OCI-M1 (cell line): ENCODE measurements around the gene PTTG1IP.
"Not testable (repeated sequence)": the region's sequence is repeated elsewhere in the genome, so short reads cannot be mapped to it uniquely, and the experiment has no call there.

ENCODE experiments used
- DNase-seq: peaks from one replicate; lab custom pipeline; 2025; lab: John Stamatoyannopoulos, UW

PTTG1IP gene

GRCh38 chr21:44842721-44843445 is 30.6 kb downstream of the PTTG1IP start:
- no peak for DNase-seq

DNA sequence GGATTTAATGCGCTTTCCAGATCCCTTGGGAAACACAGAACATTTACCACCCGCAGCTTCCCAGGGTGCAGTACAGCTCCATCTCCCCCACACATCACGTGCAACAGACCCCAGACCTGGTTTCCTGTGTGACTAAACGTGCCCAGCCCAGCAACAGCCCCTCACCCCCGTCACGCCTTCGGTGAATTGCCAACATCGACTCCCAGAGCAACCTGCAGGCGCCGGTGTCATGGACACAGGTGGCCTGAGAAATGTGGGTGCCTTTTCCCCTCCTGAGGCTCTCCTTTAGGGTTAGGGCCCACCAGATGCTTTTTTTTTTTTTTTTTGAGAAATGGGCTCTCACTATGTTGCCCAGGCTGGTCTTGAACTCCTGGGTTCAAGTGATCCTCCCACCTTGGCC is 31.4 kb downstream of the PTTG1IP start:
- DNase-seq: no peak

- DNase-seq: no peak
These were observed 32.7 kb downstream of the PTTG1IP start for GRCh38 chr21:44840771-44841170.

DNA sequence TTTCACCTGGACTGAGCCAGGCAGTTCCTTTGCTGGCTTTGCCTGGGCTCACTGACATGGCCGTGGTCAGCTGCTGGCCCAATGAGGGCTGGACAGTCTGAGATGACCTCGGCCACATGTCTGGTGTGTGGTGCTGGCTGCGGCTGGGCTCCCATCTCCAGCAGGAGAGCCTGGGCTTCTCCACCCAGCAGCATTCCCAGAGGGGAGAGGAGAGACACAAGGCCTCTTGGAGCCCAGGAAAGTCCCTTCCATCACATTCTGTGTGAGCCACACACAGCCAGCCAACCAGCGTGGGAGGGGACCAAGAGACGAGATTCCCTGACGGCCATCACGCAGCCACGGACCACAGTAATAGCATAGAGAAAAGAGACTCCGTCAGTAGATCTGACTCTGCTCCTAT is 34.5 kb downstream of the PTTG1IP start:
- no peak for DNase-seq

- no peak for DNase-seq
These were observed 35.2 kb downstream of the PTTG1IP start for GRCh38 chr21:44838039-44838895.

DNA sequence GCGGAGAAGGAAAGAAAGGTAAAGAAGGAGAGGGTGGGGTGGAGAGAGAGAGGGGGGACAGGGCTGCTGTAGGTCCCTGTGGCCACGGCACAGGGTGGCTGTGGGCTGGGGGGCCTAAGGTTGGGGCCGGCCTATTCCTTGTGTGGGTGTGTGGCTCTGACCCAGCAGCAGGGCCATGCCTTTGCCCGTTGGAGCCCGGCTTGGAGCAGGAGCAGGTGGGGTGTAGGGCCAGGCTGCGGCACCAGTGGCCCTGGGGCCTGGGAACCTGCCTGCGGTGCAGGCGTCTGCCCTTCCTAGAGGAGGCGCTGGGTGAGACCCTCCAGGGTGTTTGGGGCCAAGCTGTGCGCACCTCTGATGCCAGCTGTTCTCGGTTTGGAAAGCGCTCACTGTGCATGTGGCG is 36.0 kb downstream of the PTTG1IP start:
- DNase-seq: no peak

DNA sequence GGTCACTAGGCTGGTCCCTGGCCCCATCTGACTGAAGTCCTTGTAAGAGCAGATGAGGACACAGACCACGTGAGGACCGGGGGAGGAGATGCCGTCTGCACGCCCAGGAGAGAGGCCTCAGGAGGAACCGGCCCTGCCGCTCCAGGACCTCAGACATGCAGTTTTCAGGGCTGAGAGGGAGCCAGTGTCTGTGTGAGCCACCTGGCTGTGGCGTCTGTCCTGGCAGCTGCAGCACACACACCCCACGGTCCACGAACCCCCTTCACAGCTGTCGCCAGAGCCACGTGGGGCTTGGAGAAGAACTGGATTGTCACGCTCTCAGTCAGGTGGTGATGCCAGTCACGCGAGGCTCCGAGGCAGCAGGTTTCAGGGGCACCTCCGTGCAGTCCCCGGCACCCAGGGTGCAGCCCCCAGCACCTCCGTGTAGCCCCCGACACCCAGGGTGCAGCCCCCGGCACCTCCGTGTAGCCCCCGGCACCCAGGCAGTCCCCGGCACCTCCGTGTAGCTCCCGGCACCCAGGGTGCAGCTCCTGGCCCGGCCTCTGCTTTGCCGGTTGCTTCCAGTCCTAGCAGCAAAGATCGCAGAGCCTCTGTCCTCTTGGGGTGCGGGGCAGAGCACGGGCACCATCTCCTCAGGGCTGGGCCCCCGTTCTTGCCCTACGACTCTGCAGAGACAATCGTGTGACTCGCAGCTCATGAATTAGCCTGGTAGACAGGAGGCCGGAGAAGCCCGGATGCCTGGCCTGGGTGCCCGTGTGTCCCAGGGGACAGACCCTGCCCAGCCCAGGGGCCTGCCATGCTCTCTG is 36.6 kb downstream of the PTTG1IP start:
- peak; percentile 88 for DNase-seq

DNA sequence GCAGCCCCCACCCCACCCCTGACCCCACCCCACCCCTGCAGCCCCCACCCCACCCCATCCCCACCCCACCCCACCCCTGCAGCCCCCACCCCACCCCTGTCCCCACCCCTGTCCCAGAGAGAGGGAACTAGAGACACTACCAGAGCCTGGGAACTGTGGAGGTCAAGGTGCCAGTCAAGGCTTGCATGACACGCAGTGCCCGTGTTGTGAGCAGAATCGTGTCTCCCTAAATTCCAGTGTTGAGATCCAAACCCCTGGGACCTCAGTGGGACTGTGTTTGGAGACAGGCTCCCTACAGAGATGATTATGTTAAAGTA is 37.2 kb downstream of the PTTG1IP start:
- no peak for DNase-seq

- no peak for DNase-seq
These were observed 37.9 kb downstream of the PTTG1IP start for GRCh38 chr21:44835647-44835973.

DNA sequence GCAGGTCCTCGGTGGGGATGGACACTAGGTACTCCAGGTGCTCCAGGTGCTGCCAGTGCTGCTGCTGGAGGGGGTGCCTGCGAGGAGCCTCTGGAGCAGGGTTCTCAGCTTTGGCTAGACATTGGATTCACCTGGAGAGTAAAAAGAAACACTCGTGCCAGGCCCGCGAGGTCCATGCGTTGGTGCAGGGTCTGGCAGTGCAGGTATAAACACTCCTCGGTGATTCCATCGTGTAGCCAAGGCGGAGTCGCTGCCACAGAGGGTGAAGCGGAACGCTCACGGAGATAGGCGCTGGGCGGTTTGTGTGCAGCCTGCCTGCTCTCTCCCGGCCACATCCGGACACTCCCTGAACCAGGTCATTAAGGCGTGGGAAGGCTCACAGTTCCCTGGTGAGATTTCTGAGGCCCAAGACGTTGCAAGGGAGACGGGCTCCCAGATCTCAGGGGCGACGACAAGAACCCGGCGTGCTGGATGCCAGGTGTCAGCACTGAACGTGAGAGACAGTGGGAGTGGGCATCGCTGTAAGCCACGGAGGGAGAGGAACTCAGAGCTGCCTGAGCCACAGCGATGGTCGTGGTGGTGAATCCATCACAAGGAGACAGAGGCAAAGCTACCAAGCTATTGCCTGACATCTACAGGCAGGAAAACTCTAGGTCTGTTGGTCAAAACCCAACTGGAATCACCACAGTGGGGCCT is 38.4 kb downstream of the PTTG1IP start:
- no peak for DNase-seq

GRCh38 chr21:44834231-44834950 is 39.1 kb downstream of the PTTG1IP start:
- no peak for DNase-seq

- DNase-seq: no peak
These were observed 39.8 kb downstream of the PTTG1IP start for GRCh38 chr21:44833663-44834062.

GRCh38 chr21:44832516-44833255 is 40.8 kb downstream of the PTTG1IP start:
- not testable (repeated sequence) for DNase-seq

- DNase-seq: peak; percentile 76
These were observed 42.1 kb downstream of the PTTG1IP start for GRCh38 chr21:44831227-44831860.

- no peak for DNase-seq
These were observed 43.9 kb downstream of the PTTG1IP start for GRCh38 chr21:44829507-44830092.

DNA sequence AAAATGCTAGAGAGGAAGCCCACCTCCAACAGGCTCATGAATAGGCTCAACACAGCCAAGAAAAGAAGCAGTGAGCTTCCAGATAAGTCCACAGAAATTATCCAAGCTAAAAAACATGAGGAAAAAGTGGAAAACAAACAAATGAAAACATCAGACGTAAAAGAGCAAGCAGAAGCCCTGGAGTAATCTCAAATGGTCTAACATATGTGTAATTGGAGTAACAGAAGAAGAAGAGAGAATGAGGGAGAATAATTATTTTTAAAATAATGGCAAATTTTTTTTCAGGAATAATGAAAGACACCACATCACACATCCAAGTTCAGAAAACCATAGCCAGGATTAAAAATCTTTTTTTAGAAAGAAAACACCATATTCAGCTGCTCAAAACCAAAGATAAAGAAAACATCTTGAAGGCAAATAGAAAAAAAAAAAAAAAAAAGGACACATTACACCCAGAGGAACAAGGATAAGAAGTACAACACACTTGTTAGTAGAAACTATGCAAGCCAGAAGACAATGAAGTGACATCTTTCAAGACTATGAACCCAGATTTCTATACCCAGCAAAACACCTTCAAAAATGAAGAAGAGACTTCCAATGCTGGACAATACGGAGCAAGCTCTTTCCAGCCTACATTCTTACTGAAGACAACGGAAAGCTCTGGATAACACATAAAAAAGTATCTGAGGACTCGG is 45.0 kb downstream of the PTTG1IP start:
- peak; percentile 26 for DNase-seq

GRCh38 chr21:44823179-44823660 is 50.3 kb downstream of the PTTG1IP start:
- DNase-seq: peak; percentile 69

DNA sequence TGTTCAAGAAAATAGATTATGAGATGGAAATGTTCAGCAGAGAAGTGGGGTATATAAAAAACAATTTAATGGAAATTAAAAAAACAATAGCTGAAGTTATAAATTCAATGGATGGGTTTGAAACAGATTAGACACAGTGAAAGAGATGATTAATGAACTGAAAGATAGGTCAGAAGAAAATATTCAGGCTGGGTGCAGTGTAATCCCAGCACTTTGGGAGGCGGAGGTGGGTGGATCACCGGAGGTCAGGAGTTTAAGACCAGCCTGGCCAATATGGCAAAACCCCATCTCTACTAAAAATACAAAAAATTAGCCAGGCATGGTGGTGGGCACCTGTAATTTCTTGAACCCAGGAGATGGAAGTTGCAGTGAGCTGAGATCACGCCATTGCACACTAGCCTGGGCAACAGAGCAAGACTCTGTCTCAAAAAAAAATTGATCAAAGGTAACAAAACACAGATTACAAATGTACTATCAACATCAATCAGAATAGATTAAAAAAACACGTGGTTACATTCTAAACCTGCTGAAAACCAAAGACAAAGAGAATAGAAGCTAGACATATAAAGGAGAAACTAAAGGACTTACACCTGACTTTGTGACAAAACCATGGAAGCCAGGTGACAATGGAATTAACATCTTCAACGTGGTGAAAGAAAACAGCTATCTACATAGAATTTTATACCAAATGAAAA is 50.9 kb downstream of the PTTG1IP start:
- DNase-seq: peak; percentile 69

- DNase-seq: no peak
These were observed 52.6 kb downstream of the PTTG1IP start for GRCh38 chr21:44820851-44821250.
